OCI-LY3 (cell line): ENCODE data around the gene HSPA12A.

ENCODE experiments used
- EZH2phosphoT487 ChIP-seq: fragments of 200-600 bp; shearing (Covaris generic); IDR thresholded peaks from 2 replicates; pipeline ENCODE4 v1.6.1; 2018; ENCODE audit warnings: antibody characterized with exemption, mixed run types, low read depth
- TF ChIP-seq, protein P1 (sequence below): fragments of 200-600, 300-600 bp; sonication (generic); IDR thresholded peaks from 2 replicates; pipeline ENCODE4 v1.5.1; 2014; ENCODE audit warnings: antibody characterized with exemption, low read length, low read depth

DNA sequence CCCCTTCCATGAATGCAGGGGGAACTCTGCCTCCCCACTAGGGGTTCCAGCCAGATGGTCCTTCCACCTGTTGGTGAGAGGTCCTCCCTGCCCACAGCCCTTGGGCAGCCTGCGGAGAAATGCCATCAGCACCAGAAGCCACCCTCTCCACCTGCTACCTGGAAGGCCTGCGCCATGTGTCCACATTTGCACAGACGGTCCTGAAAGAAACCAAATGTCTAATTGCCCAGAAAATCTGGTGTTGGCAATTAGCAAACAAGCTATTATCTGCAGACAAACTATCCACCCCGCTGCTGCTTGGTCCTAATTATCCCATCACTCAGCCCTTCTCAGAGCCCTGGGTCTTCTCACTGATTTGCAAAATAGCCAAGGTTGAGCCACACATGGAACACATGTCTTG is 32.3 kb downstream of the HSPA12A start:
- TF ChIP-seq, protein P1, sequence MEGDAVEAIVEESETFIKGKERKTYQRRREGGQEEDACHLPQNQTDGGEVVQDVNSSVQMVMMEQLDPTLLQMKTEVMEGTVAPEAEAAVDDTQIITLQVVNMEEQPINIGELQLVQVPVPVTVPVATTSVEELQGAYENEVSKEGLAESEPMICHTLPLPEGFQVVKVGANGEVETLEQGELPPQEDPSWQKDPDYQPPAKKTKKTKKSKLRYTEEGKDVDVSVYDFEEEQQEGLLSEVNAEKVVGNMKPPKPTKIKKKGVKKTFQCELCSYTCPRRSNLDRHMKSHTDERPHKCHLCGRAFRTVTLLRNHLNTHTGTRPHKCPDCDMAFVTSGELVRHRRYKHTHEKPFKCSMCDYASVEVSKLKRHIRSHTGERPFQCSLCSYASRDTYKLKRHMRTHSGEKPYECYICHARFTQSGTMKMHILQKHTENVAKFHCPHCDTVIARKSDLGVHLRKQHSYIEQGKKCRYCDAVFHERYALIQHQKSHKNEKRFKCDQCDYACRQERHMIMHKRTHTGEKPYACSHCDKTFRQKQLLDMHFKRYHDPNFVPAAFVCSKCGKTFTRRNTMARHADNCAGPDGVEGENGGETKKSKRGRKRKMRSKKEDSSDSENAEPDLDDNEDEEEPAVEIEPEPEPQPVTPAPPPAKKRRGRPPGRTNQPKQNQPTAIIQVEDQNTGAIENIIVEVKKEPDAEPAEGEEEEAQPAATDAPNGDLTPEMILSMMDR: no peak
- TF ChIP-seq EZH2phosphoT487: no peak
